WERI-Rb-1 (cell line): ENCODE data around the gene TAS2R42.

Experiments used
- DNase-seq: peaks from one replicate; pipeline ENCODE4 v3.0.0-alpha.2; 2020
- H3K27ac ChIP-seq: fragments of 250-450 bp; sonication (Bioruptor Pico); 2 replicates; pipeline ENCODE4 v1.5.1; 2020; ENCODE audit warnings: mild to moderate bottlenecking, moderate library complexity
- H3K27me3 ChIP-seq: fragments of 250-450 bp; sonication (Bioruptor Pico); 2 replicates; pipeline ENCODE4 v1.5.1; 2021; ENCODE audit warnings: mild to moderate bottlenecking, low read depth, moderate library complexity; ENCODE audit not compliant: insufficient read depth, severe bottlenecking
- H3K36me3 ChIP-seq: fragments of 250-450 bp; sonication (Bioruptor Pico); 2 replicates; pipeline ENCODE4 v1.5.1; 2020; ENCODE audit warnings: mild to moderate bottlenecking, moderate library complexity
- H3K4me3 ChIP-seq: 2 replicates; pipeline ENCODE4 v1.5.1; 2011; ENCODE audit warnings: low read depth, mild to moderate bottlenecking, control low read depth, low read length
- H3K9me3 ChIP-seq: fragments of 250-450 bp; sonication (Bioruptor Pico); 2 replicates; pipeline ENCODE4 v1.5.1; 2021; ENCODE audit warnings: mild to moderate bottlenecking, moderate library complexity; ENCODE audit not compliant: severe bottlenecking
- TF ChIP-seq, protein P1 (sequence below): IDR thresholded peaks from 2 replicates; pipeline ENCODE4 v1.5.1; 2011; ENCODE audit warnings: low read depth, mild to moderate bottlenecking, control low read depth, inconsistent platforms, low read length

Gene TAS2R42

DNA sequence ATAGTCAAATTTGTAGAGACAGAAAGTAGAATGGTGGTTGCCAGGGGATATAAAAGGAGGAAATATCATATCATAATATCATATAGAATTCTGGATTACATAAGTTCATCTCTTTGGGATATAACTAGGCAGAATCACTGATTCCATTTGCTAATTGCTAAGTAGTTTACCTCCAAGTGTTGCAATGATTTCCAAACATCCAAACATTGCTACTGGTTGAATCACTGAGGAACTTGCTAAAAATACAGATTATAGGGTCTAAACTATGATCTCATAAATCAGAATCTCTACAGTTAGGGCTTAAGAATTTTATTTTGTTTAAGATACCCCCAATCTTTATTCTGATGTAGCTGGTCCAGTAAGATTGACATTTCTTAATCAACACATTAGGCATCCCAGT is 16.1 kb upstream of the TAS2R42 start:
- TF ChIP-seq, protein P1, sequence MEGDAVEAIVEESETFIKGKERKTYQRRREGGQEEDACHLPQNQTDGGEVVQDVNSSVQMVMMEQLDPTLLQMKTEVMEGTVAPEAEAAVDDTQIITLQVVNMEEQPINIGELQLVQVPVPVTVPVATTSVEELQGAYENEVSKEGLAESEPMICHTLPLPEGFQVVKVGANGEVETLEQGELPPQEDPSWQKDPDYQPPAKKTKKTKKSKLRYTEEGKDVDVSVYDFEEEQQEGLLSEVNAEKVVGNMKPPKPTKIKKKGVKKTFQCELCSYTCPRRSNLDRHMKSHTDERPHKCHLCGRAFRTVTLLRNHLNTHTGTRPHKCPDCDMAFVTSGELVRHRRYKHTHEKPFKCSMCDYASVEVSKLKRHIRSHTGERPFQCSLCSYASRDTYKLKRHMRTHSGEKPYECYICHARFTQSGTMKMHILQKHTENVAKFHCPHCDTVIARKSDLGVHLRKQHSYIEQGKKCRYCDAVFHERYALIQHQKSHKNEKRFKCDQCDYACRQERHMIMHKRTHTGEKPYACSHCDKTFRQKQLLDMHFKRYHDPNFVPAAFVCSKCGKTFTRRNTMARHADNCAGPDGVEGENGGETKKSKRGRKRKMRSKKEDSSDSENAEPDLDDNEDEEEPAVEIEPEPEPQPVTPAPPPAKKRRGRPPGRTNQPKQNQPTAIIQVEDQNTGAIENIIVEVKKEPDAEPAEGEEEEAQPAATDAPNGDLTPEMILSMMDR: no peak
- H3K4me3 ChIP-seq: no peak overlapping the region
- H3K27me3 ChIP-seq: no peaks in the 10 kb centered on the region
- H3K36me3 ChIP-seq: no peaks in the 10 kb centered on the region
- DNase-seq: no peak
- no peak overlapping the region for H3K27ac ChIP-seq
- H3K9me3 ChIP-seq: no peaks in the 10 kb centered on the region

DNA sequence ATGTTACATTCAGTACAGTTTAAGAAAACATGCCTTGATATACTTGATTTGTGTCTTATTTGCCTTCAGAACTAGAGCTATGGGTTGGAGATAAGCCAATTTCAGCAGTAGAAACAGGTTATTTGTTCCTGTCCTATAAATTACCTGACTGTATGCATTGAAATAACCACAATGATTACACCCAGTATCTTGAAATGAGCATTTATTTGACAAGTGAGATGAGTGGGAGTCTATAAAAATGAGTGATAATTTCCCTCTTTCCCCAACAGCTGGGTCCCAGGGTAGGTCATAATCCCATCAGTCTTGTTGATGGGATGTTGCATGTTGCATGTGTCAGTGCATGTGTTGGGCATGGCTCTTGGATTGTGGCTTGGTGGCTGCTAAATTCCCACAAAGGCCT is 3.7 kb downstream of the TAS2R42 start:
- H3K27ac ChIP-seq: no peak overlapping the region
- no peaks in the 10 kb centered on the region for H3K27me3 ChIP-seq
- no peak for DNase-seq
- H3K9me3 ChIP-seq: no peaks in the 10 kb centered on the region
- H3K4me3 ChIP-seq: no peak overlapping the region
- TF ChIP-seq, protein P1: no peak
- no peaks in the 10 kb centered on the region for H3K36me3 ChIP-seq

DNA sequence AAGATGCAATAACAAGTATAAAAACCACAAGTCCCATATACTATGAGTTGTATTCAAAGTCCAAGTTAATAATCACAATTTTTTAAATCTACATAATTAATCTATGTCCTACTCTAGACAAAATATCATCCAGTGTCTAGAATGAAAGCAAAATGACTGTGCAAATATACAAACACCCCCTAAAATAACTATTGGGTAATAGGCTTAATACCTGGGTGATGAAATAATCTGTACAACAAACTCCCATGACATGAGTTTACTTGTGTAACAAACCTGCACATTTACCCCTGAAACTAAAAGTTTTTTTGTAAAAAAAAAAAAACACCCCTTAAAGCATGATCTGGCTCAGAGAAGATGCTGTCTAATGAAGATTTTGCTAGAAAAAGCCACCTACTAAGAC is 4.2 kb downstream of the TAS2R42 start:
- no peak overlapping the region for H3K4me3 ChIP-seq
- no peaks in the 10 kb centered on the region for H3K9me3 ChIP-seq
- H3K27me3 ChIP-seq: no peaks in the 10 kb centered on the region
- TF ChIP-seq, protein P1: no peak
- H3K27ac ChIP-seq: no peak overlapping the region
- DNase-seq: no peak
- no peaks in the 10 kb centered on the region for H3K36me3 ChIP-seq

DNA sequence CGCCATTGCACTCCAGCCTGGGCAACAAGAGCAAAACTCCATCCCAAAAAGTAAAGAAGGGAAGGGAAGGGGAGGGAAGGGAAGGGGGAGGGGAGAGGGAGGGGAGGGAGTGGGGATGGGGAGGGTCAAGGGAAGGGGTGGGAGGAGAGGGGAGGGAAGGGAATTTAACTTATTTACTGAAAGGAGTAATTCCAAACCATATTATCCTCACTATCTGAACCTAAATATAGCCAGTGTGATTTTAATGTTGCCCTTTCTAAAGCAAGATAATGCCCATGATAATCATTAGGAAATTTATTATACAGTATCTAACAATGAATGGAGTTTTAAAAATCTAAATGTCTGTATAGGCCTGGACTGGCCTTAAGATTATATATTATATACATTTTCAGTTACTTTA is 8.5 kb downstream of the TAS2R42 start:
- TF ChIP-seq, protein P1: no peak
- no peaks in the 10 kb centered on the region for H3K9me3 ChIP-seq
- no peak overlapping the region for H3K27ac ChIP-seq
- no peaks in the 10 kb centered on the region; the same call in 1 of the 2 replicates for H3K36me3 ChIP-seq
- DNase-seq: no peak
- H3K4me3 ChIP-seq: no peak overlapping the region
- H3K27me3 ChIP-seq: no peaks in the 10 kb centered on the region

DNA sequence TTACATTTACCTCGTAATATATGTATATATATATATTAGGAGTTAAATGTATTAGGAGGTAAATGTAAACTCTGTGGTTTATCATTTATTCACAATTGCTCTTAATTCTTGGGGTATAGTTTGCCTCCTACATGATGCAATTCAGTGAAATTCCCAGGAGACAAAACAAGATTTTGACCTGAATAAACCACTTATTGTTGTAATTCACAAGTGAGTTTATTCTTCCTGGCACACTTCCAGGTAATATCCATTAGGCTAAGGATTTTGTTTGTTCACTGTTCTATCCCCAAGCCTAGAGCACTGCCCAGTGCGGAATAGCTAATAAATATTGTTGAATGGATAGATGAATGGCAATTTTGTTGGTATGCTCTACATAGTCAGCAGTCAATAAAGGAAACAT is 12.7 kb downstream of the TAS2R42 start:
- no peaks in the 10 kb centered on the region for H3K27me3 ChIP-seq
- no peak for DNase-seq
- peaks cover 17% of the 10 kb centered on the region for H3K36me3 ChIP-seq
- no peaks in the 10 kb centered on the region for H3K9me3 ChIP-seq
- no peak overlapping the region for H3K4me3 ChIP-seq
- TF ChIP-seq, protein P1: no peak
- no peak overlapping the region for H3K27ac ChIP-seq

DNA sequence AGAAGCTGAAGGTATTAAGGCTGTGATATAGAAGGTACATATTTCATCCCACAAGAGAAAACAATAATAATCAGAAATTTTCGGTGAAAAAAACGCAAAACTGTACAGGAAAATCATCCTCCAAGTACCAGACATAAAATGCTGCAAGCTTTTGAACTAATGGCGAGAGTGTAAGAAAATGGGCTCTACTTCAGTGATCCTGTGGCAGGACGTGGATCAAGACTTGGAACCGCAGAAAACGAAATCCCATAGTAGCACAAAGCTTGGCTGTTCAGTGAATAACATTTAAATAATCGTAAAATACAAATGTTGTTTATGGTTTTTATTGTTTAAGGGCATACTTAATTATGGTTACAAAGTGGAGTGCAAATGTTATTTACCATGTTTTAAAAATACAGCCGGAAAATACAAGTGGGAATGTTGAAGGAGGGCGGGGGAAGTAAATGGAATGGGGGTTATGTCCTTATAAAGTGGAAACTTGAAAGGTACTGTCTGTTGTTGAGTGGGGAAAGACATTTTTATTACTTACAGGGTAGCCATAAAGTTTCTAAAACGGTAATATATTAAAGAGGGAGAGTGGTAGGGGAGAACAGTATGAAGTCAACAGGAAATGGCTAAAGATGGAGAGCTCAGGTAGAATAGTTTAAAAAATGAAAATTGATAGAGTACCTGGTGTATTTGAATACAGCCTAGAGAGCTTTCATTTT is 14.6 kb downstream of the TAS2R42 start:
- no peak for DNase-seq
- H3K4me3 ChIP-seq: peak overlapping the region; percentile 95
- peak overlapping the region; percentile 98 for H3K27ac ChIP-seq
- no peaks in the 10 kb centered on the region for H3K27me3 ChIP-seq
- peaks cover 24% of the 10 kb centered on the region for H3K36me3 ChIP-seq
- no peaks in the 10 kb centered on the region for H3K9me3 ChIP-seq
- TF ChIP-seq, protein P1: no peak
